GM18909 (cell line): ENCODE measurements around the gene TRAPPC2L.

Experiments used
- ATAC-seq: cut with Tn5 transposase; IDR thresholded peaks from one replicate; pipeline ENCODE4 v1.9.1; 2021; ENCODE audit warnings: mild to moderate bottlenecking; ENCODE audit not compliant: unreplicated experiment, poor library complexity

TRAPPC2L gene, protein sequence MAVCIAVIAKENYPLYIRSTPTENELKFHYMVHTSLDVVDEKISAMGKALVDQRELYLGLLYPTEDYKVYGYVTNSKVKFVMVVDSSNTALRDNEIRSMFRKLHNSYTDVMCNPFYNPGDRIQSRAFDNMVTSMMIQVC

DNA sequence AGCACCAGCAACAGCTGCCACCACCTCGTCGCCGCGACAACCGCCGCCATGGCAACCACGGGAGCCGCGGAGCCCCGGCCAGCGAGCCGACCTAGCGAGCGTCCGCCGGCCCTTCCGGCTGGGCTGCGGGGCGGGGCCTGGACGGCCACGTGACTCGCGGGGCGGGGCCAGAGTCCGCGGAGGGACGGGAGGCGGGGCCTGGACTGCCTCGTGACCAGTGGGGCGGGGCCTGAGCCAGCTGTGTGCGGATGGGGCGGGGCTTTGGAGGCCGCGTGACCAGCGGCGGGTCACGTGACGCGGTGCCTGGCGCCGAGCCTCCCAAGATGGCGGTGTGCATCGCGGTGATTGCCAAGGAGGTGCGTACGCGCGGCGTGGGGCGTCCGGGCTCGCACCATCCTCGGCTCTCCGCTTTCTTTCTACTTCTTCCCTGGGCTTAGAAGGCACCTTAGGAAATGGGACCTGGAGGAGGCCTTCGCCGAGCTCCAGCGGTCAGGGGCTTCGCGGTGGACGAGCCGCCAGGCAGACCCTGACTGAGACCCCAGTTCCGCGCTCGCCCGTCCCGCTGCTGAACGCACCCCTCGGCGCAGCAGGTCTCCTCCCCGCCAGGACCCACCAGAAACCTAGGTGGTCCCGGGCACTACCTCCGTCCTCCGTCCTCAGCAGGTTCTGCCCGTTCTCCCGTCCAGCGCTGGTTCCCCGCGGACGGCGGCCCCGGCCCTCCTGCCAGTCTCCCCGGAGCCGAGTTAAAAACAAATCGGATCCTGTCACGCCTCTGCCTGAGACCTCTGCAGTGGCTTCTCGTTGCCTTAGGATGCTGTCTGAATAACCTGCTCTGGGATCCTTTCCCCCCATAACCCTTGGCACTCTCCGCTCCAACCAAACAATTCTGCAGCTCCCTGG is at the start of gene TRAPPC2L, which contains the start of gene GALNS:
TSS of gene TRAPPC2L (plus strand) at position 300 of the 900 bp plus-strand sequence. CDS start at position 324, 24 bp downstream.
TSS of gene GALNS (minus strand) at position 120 of the 900 bp plus-strand sequence. CDS start at position 50, 70 bp downstream.
- peak; percentile 77 for ATAC-seq

DNA sequence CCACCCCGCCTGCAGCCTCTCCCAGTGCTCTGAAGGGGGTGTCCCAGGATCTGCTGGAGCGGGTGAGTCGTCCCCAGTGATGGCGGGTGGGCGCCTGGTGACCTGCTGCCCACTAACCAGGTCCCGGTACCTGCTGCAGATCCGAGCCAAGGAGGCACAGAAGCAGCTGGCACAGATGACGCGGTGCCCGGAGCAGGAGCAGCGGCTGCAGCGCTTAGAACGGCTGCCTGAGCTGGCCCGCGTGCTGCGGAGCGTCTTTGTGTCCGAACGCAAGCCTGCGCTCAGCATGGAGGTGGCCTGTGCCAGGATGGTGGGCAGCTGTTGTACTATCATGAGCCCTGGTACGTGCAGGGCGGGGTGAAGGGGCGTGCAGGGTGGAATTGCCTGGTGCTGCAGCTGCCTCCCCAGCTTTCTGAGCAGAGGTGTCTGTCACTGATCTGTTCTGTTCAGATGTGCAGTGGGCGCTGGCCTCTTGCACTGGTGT is 49.7 kb upstream of the TRAPPC2L start:
- ATAC-seq: no peak

DNA sequence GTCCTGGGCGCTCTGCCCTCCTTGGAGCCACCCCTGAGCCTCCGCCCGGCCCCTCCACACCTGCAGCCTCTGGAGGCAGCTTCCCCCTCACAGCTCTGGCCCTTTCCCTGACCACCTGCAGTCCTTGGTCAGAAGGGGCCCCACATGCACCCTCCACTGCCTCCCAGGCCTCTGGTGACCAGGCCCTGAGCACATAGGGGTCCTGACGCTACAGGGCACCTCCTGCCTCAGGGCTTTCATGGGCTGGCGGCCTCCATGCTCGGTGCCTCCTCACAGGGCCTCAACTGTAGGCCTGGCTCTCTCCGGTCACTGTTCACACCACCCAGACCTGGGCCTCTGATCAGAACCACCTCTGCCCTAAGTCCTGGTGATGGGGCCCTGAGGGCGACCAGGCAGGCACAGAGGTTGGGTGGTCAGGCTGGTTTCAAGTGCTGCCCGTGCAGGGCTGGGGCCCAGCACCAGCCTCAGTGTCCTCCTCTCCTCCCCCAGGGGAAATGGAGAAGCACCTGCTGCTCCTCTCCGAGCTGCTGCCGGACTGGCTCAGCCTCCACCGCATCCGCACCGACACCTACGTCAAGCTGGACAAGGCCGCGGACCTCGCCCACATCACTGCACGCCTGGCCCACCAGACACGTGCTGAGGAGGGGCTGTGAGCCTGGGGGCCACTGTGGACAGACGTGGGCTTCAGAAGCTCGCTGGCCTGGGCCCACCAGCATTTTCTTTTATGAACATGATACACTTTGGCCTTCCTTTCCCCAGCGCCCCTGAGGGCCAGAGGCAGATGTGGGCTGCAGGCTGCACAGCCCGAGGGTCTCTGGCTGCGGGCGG is 49.1 kb upstream of the TRAPPC2L start:
- ATAC-seq: no peak

DNA sequence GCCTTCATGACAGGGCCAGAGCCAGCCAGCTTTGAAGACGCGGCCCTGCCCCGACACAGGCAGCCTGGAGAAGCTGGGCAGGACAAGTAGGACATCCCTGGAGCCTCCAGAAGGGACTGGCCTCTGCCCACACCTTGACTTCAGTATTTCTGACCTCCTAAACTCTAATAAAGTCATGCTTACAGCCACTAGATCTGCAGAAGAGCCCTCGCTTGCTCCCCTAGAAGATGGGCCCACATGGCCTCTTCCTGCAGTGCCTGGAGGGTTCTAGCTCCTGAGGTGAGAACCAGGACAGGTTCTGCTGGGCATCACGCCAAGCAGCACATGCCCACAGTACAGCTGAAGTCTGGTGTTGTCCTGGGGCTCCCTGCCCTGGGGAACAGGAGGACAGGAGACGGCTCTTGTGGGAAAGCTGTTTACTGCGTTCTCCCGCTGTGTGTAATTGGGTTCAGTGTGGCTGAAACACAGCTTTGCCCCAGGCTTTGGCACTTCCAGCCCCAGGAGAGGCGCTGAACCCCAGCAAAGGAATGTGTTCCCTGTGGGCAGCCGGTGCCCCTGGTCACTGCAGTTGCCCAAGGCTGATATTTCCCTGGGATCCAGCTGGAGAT is 47.8 kb upstream of the TRAPPC2L start:
- ATAC-seq: no peak

DNA sequence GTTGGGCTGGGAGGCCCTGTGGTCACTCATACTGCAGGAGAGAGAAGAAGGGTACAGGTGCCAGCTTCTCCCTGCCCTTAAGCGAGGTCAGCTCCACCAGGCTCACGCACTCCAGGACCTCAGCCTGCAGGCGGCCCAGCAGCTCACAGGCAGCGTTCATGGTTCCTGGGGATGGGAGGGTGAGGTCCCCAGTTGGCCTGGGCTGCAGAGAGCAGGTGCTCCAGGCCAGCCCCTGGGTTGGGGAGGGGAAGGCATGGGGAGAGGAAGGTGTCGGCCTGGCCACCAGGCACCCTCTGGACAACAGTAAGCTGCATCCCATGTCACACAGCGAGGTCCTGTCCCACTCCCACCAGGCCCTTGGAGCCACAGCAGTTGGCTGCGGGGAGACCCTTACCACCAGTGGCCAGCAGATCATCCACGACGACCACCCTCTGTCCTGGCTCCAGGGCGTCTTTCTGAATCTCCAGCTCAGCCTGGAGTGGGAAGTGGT is 47.2 kb upstream of the TRAPPC2L start:
- no peak for ATAC-seq

DNA sequence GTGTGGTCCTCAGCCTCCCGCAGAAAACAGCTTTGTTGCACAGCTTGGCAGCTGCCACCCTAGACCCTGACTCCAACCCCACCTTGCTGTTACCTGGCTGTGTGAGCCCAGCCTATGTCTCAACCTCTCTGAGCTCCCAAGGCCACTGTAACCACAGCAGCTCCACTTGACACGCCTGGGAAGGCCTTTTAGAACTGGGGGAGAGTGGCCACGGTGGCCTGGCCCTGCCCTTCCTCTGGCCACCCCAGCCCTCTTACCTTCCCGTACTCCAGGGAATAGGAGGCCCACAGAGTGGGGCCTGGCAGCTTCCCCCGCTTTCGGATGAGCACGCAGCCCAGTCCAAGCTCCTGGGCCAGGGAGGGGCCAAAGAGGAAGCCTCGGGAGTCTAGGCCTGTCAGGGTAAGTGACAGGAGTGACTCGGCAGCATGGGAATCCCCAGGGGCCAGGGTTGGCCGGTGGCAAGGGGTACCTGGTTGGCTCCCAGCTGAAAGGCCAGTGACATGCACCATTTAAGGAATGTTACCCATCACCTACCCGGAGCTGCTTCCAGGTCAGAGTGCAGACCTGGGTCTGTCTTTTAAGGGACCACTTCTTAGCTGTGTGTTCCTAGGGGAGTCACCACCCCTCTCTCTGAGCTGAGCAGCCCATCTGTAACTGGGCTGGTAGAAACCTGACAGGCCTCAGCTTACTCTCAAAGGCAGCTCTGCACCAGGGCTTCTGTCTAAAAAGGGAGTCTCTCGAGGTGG is 46.6 kb upstream of the TRAPPC2L start:
- ATAC-seq: no peak

DNA sequence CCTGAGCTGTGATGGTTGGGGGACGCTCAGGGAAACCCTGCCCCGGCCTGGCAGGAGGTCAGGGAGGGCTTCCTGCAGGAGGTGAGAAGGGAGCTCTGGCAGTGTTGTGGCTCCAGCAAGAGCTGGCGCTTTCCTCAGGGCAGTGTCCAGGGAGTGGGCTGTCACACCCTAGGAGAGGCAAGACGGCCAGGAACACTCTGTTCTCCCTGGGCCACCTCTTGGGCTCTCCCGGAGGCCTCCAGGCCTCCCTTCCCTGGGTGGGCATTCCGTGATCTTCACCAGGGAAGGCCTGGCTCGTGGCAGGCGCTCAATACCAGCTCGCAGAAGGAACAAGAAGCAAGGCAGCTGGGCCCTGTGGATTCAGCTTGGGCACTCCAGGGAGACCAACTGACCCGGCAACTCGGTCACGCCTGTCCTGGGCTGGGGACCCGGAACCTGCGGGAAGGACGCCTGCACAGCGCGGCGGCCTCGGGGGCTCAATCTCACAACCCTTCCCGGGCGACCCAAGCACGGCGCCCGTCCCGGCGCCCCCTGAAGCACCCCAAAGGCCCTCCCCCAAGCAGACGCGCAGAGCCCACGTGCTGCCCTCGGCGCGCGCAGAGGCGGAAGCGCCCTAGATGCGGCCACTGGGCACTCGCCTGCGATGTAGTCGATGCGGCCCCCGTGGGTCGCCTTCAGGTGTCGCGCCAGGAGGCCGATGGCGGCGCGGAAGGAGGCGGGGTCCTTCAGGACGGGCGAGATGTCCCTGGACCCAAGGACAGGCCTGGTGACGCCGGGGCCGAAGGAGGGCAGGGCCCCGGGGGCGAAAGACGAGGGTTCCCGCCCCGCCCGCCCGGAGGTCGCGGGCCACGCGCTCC is 45.8 kb upstream of the TRAPPC2L start:
- ATAC-seq: peak; percentile 46

DNA sequence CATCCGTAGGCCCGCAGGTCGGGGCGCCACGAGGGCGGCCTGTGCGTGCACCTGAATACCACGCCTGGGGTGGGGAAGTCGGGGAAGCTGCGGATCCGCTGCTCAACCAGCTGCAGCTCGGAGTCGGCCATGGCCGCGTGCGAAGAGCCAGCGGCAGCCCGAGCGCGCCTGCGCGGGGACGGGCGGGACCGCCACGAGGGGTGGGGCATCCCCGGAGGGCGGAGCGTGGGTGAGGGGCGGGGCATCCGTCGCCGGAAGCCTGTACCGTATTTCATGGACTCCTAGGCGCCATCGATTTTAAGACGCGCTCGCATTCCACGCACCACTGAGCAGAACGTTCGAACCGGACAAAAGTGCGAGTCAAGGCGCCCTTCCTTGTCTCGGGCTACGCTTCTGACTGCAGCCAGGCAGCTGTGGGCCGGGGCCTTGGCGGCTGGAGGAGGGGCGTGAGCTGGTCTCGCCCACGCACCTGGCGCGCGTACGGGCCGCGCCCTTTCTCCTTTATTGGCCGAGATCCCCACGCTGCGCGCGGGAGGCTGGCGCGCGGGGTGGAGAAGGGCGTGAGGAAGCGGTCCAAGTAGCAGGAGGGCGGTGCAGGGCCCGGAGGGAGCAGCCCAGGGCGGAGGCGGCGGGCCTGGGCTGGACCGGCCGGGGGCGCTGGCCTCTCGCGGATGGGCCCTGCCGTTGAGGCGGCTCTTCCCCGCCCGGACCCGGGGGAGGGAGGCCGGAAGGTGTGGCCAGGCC is 45.0 kb upstream of the TRAPPC2L start, which contains the start of gene APRT:
TSS of gene APRT (minus strand) at position 160 of the 744 bp plus-strand sequence. CDS start at position 131, 29 bp downstream.
- ATAC-seq: peak; percentile 78

DNA sequence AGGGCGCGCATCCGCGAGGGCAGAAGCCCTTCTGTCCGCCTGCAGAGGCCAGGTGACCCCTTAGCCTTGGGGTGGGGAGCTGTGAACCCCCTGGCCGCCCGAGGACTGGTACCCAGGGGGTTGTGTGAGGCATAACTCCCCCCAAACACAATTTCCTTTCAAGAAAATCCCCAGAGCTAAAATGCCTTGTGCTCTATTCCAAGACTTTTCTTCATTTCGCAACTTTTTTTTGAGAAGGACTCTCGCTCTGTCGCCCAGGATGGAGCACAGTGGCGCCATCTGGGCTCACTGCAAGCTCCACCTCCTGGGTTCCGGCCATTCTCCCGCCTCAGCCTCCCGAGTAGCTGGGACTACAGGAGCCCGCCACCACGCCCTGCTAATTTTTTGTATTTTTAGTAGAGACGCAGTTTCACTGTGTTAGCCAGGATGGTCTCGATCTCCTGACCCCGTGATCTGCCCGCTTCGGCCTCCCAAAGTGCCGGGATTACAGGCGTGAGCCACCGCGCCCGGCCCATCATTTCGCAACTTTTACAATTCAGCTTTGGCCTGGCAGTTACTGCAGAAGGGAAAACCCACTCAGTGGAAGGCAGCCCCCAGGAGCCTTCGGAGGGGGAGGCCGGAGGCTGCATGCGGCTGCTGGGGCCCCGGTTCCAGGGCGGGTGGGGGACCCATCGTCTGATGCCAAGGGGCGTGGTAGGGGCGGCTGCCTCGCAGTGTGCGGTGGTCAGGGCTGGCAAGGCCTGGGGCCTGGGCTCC is 44.2 kb upstream of the TRAPPC2L start:
- no peak for ATAC-seq

DNA sequence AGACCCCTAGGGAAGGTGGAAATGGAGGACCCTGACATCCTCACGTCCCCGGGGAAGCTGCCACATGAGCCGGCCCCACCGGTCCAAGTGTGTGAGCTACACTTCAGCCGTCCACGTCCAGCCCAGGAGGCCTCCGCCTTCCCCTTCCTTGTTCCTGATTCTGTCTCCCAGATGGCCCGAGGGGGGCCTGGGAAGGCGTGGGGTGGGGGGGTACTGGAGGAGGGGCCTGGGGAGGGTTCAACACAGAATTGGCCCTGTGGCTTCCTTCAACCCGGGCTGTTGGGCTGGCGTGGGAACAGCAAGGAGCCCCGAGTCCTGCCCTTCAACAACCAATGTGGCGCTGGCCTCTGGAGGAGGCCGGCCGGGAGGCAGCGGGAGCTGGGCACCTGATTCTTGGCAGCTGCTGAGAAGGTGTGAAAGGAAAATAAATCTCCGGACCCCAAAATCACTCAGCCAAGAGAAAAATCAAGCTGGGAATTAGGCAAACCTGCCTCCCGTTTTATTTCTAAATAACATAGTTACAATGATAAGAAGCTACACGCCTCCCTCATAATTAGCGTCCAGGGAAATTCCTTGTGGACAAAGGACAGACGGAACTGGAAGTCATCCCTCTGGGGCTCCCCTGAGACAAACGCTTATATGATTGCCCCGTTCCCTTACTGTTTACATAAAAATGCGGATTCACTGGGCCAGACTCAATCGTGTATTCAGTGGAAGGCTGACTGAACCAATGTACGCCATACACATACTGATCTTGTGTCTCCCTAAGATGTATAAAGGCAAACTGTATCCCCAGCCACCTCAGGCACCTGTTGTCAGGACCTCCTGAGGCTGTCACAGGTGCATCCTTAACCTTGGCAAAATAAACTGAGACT is 43.4 kb upstream of the TRAPPC2L start:
- ATAC-seq: no peak

DNA sequence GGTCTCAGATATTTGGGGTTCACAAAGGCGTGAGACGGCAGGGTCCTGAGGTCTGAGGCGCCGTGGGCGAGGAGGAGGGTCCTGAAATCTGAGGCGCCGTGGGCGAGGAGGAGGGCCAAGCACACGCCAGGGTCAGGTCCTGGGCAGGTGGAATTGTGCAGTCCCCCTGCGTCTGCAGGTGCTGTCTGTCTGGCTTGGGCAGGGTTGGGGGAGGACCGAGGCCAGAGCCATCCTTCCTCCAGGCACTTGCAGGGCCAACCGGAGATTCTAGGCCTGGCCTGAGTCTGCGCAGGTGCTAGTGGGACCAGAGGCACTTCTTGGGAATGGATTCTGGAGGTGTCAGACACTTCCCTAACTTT is 42.8 kb upstream of the TRAPPC2L start:
- ATAC-seq: no peak

DNA sequence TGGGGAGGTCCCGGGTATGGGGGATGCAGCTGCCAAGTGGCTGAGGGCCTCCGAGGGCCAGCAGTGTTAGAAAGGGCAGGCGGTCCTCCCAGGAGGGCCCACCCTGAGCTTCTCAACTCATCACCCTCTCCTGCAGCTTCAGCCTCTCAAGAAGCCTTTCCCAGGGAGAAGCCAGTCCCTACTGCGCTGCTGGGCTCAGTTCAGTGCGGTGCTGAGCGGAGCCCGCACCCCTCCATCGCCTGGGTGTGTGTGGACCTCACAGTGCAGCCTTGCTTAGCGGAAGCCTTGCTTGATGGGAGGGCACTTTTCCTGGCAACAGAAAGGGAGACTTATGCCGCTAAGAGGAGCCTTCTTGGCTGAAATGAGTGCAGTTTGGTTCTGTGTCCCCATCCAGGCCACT is 41.7 kb upstream of the TRAPPC2L start:
- no peak for ATAC-seq

DNA sequence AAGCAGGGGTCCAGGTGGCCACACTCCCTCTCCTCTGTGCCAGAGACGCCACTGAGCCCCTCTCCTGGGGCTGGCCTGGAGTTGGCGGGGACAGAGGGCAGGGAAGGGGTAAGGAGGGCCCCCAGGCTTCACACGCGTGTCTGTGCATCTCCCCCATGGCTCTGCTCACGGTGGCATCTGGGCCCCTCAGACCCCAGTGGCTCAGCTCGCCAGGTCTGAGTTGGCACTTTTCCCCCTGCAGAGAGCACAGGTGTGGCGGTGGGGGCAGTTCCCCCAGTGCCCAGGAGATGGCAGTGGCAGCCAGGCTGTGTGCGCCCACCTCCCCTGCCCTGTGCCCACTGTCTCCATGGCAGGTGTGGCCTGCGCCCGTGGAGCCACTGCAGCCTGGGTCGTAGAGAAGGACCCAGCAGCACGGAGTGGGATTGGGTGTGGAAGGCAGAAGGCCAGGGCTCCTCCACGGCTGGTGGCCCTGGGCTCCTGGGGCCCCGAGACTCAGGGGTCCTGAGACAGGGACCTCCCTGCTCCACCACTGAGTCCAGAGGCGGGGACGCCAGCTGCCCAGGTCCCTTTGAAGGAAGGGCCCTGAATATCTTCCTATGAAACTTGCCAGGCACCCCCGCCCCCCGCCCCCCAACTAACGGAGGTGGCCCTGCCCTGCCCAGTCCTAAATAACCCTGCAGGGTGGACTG is 40.9 kb upstream of the TRAPPC2L start:
- no peak for ATAC-seq

DNA sequence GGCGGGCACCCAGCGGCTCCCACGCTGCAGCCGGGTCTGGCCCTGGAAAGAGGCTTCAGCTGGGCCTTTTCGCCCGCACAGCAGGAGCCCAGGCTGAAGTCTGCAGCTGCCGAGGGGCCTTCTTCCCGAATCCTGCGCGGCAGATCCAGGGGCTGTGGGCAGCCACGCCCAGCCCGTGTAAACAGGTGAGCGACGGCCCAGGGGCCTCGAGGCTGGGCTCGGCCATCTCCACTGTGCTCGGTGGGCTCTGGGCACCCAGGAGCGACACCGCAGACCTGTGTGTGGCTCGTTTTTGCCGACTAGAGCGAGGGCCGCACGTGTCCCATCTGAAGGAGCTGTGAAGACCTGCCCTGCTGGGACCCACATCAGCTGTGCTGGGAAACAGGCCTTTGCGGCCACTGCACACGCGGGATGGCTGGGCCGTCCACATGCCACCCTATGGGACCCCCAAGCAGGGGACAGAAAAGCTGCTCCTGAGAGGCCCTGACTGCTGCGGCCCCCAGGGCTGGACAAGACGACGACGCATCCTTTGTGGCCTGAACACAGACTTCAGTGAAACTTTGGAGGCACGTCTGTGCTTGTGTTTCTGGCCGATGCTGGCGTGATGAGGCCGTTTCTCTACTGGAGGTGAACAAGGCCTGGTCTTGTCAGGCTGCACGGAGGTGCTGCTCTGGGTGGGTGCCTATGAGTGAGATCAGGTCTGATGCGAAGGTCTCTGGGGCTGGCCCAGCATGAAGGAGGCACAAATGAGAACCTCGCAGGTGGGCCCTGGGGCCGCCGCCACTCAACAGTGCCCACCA is 40.0 kb upstream of the TRAPPC2L start:
- no peak for ATAC-seq
